ENCODE results near the gene SPATS2L. TPM values are rescaled to one million over a fixed set of nuclear protein-coding genes. Genes with fewer than 3 reads are reported as not detected.
A peak's percentile ranks its signal among the peaks of the same experiment; 100 is the strongest.

SPATS2L gene
- total RNA-seq, 1 donor from 2014 or later, result 192 TPM

DNA sequence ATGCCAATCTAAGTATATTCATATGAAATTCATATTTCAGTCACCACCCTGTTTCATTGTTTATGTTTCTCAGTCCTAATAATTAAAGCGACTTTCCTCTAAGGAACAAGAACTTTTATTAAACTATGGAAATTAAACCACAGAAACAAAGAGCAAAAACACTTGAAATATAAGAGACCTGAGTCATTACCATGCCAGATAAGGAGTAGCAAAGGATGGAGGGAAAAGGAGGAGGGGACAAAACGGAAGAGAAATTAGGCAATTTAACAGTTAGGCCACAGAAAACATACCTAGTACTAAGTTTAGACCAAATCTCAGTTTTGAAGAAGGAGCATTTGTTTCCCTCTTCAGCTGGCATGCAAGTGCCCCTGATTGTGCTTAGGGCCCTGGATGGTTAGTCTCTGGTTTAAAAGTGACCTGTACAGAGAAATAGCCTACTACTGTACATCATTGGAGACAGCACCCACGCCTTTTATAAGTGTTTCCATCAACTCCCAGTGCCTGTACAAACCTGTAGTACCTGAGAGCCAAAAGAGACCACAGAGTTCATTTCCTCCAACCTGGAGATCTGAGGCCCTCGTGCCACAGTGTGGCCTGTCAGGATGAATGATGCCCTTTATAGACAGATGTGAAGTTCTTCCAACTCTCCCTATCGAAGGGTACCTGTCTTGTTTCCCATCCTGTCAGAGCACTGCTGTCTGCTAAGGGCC lies 74.5 kb downstream of the SPATS2L start:
- Histone ChIP-seq H3K79me2 (ENCODE audit: insufficient read depth, low read length) (peaks cover 80% of the 10 kb centered on the region), H3K9me3 (ENCODE audit: insufficient read depth, low read depth, low read length) (no peaks in the 10 kb centered on the region), H3K4me3 (ENCODE audit: insufficient read depth, low read depth, low read length) (peak overlapping the region; percentile 8), H4K20me1 (ENCODE audit: insufficient read depth, low read length) (no peaks in the 10 kb centered on the region), H2AFZ (ENCODE audit: low read depth, low read length) (no peak overlapping the region), H3K36me3 (ENCODE audit: insufficient read depth, low read length) (peaks cover 4% of the 10 kb centered on the region), H3K9ac (ENCODE audit: low read length) (peak overlapping the region; percentile 57), H3K4me1 (ENCODE audit: insufficient read depth, low read length) (peaks cover 47% of the 10 kb centered on the region), H3K27ac (ENCODE audit: low read depth, low read length) (peak overlapping the region; percentile 83), H3K27me3 (ENCODE audit: insufficient read depth, low read length) (no peaks in the 10 kb centered on the region), H3K4me2 (ENCODE audit: low read length) (peak overlapping the region; percentile 76)
- TF ChIP-seq EZH2 (IDR thresholded peaks at IDR 0.05; ENCODE audit: insufficient read depth, low read length), result no peak
- TF ChIP-seq, protein P1, sequence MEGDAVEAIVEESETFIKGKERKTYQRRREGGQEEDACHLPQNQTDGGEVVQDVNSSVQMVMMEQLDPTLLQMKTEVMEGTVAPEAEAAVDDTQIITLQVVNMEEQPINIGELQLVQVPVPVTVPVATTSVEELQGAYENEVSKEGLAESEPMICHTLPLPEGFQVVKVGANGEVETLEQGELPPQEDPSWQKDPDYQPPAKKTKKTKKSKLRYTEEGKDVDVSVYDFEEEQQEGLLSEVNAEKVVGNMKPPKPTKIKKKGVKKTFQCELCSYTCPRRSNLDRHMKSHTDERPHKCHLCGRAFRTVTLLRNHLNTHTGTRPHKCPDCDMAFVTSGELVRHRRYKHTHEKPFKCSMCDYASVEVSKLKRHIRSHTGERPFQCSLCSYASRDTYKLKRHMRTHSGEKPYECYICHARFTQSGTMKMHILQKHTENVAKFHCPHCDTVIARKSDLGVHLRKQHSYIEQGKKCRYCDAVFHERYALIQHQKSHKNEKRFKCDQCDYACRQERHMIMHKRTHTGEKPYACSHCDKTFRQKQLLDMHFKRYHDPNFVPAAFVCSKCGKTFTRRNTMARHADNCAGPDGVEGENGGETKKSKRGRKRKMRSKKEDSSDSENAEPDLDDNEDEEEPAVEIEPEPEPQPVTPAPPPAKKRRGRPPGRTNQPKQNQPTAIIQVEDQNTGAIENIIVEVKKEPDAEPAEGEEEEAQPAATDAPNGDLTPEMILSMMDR (IDR thresholded peaks at IDR 0.05; ENCODE audit: insufficient read depth, low read depth, low read length), result no peak
- Mint-ChIP-seq H3K27ac (ENCODE audit: unreplicated experiment) (peak overlapping the region; percentile 84), H3K4me3 (ENCODE audit: unreplicated experiment) (peak overlapping the region; percentile 31), H3K4me1 (ENCODE audit: low read depth, unreplicated experiment) (peaks cover 60% of the 10 kb centered on the region), H3K27me3 (ENCODE audit: low read depth, unreplicated experiment) (no peaks in the 10 kb centered on the region), H3K36me3 (ENCODE audit: low read depth, unreplicated experiment) (no peaks in the 10 kb centered on the region), H3K9me3 (ENCODE audit: unreplicated experiment) (no peaks in the 10 kb centered on the region)
- DNase-seq (ENCODE audit: low read depth) (peak; percentile 87), FAIRE-seq (no peak)

DNA sequence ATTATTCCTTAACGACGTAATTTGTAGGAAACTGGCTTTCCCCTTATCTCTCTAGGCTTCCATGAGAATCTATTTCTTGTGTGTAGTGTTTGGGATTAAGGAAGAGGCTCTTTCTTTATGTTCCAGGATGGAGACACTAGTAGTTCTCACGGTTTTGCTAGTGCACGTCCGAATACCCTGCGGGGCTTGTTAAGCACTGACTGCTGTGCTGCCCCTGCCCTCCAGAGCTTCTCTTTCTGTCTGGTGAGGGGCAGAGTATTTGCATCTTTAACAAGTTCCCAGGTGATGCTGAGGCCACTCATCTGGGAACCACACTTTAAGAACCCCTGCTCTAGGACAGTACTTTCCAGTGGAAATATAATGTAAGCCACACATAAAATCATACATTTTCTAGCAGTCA lies 76.4 kb downstream of the SPATS2L start:
- H3K36me3 Mint-ChIP-seq (ENCODE audit: low read depth, unreplicated experiment), result peaks cover 6% of the 10 kb centered on the region
- H3K4me2 ChIP-seq (ENCODE audit: low read length), result no peak overlapping the region
- no peak for FAIRE-seq
- no peak for TF ChIP-seq EZH2 (IDR thresholded peaks at IDR 0.05; ENCODE audit: insufficient read depth, low read length)
- H3K27me3 ChIP-seq (ENCODE audit: insufficient read depth, low read length), result no peaks in the 10 kb centered on the region
- peaks cover 4% of the 10 kb centered on the region for H3K36me3 ChIP-seq (ENCODE audit: insufficient read depth, low read length)
- no peaks in the 10 kb centered on the region for H4K20me1 ChIP-seq (ENCODE audit: insufficient read depth, low read length)
- H3K4me1 Mint-ChIP-seq (ENCODE audit: low read depth, unreplicated experiment), result peaks cover 52% of the 10 kb centered on the region
- H3K9me3 ChIP-seq (ENCODE audit: insufficient read depth, low read depth, low read length), result no peaks in the 10 kb centered on the region
- DNase-seq (ENCODE audit: low read depth), result no peak
- peak overlapping the region; percentile 83 for H3K27ac Mint-ChIP-seq (ENCODE audit: unreplicated experiment)
- no peak overlapping the region for H3K9ac ChIP-seq (ENCODE audit: low read length)
- peaks cover 75% of the 10 kb centered on the region for H3K79me2 ChIP-seq (ENCODE audit: insufficient read depth, low read length)
- H3K4me1 ChIP-seq (ENCODE audit: insufficient read depth, low read length), result peaks cover 42% of the 10 kb centered on the region
- no peak overlapping the region for H3K27ac ChIP-seq (ENCODE audit: low read depth, low read length)
- no peaks in the 10 kb centered on the region for H3K9me3 Mint-ChIP-seq (ENCODE audit: unreplicated experiment)
- no peak overlapping the region for H3K4me3 Mint-ChIP-seq (ENCODE audit: unreplicated experiment)
- H3K4me3 ChIP-seq (ENCODE audit: insufficient read depth, low read depth, low read length), result no peak overlapping the region
- no peak overlapping the region for H2AFZ ChIP-seq (ENCODE audit: low read depth, low read length)
- H3K27me3 Mint-ChIP-seq (ENCODE audit: low read depth, unreplicated experiment), result no peaks in the 10 kb centered on the region

DNA sequence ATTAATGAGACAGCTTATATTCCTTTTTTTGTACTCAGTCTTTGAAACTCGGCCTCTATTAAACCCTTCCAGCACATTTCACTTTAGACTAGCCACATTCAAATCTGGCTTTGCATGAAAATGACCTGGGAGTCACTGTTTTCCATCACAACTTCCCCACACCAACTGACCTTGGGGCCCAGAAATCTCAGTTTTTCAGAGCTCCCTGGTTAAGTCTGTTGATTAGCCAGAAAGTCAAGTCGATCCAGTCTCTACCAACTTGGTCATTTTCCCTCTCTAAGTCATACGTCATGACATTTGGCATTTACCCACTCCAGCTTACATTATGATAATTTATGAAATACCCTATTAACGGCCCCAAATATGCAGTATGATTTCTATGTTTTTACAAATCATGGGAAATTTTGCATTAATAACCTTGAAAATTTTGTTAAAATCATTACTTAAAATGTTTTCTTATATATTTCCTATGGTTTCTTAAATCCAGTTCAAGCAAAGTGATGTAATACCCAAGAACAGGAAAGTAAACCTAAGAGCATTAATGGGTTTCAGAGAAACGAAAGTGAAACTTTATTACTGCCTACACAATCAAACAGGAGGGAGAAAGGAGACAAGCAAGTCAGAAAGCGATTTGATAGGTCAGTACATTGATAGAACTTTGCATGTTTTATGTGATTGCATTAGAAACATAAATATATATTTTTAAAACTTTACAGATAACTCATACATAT lies 77.1 kb downstream of the SPATS2L start:
- Histone ChIP-seq H4K20me1 (ENCODE audit: insufficient read depth, low read length) (no peaks in the 10 kb centered on the region), H3K4me2 (ENCODE audit: low read length) (peak overlapping the region; percentile 78), H3K36me3 (ENCODE audit: insufficient read depth, low read length) (peaks cover 4% of the 10 kb centered on the region), H3K9me3 (ENCODE audit: insufficient read depth, low read depth, low read length) (no peaks in the 10 kb centered on the region), H2AFZ (ENCODE audit: low read depth, low read length) (no peak overlapping the region), H3K79me2 (ENCODE audit: insufficient read depth, low read length) (peaks cover 72% of the 10 kb centered on the region), H3K27me3 (ENCODE audit: insufficient read depth, low read length) (no peaks in the 10 kb centered on the region), H3K4me3 (ENCODE audit: insufficient read depth, low read depth, low read length) (peak overlapping the region; percentile 3), H3K27ac (ENCODE audit: low read depth, low read length) (peak overlapping the region; percentile 57), H3K9ac (ENCODE audit: low read length) (peak overlapping the region; percentile 47), H3K4me1 (ENCODE audit: insufficient read depth, low read length) (peaks cover 35% of the 10 kb centered on the region)
- Mint-ChIP-seq H3K4me3 (ENCODE audit: unreplicated experiment) (peak overlapping the region; percentile 67), H3K9me3 (ENCODE audit: unreplicated experiment) (no peaks in the 10 kb centered on the region), H3K4me1 (ENCODE audit: low read depth, unreplicated experiment) (peaks cover 47% of the 10 kb centered on the region), H3K27me3 (ENCODE audit: low read depth, unreplicated experiment) (no peaks in the 10 kb centered on the region), H3K36me3 (ENCODE audit: low read depth, unreplicated experiment) (peaks cover 6% of the 10 kb centered on the region), H3K27ac (ENCODE audit: unreplicated experiment) (peak overlapping the region; percentile 83)
- no peak for FAIRE-seq
- peak; percentile 73 for DNase-seq (ENCODE audit: low read depth)
- TF ChIP-seq EZH2 (IDR thresholded peaks at IDR 0.05; ENCODE audit: insufficient read depth, low read length), result no peak
- TF ChIP-seq, protein P1 (IDR thresholded peaks at IDR 0.05; ENCODE audit: insufficient read depth, low read depth, low read length), result no peak
